Kidney (tissue), 14 donors: ENCODE measurements around the gene TRIP13. TPM values are rescaled to one million over a fixed set of nuclear protein-coding genes. Genes with fewer than 3 reads are reported as not detected.

Experiments used
- DNase-seq, 5 donors: peaks; one replicate each; pipeline ENCODE4 v3.0.0-alpha.2; 2013 to 2020
- FAIRE-seq: peaks from 2 replicates; lab custom pipeline; 2012; peaks lifted over from hg19 to GRCh38; lab: Jason Lieb, UNC
- H3K27ac ChIP-seq, 2 donors: one replicate each; pipeline ENCODE4 v1.7.0; 2013; ENCODE audit warnings: low read depth in 2 of 2, low read length in 2 of 2, inconsistent platforms in 1 of 2
- H3K27me3 ChIP-seq: one replicate; pipeline ENCODE4 v1.7.1; 2013; ENCODE audit warnings: low read length, inconsistent platforms; ENCODE audit not compliant: control insufficient read depth, insufficient read depth
- H3K36me3 ChIP-seq, 3 donors: one replicate each; pipeline versions ENCODE4 v1.7.0 to v1.7.1; 2013; ENCODE audit warnings: low read length in 3 of 3, control low read depth in 1 of 3, inconsistent platforms in 1 of 3; ENCODE audit not compliant: insufficient read depth in 3 of 3, control insufficient read depth in 2 of 3
- H3K4me1 ChIP-seq, 3 donors: one replicate each; pipeline versions ENCODE4 v1.7.0 to v1.7.1; 2013; ENCODE audit warnings: low read length in 3 of 3, inconsistent platforms in 1 of 3, low read depth in 1 of 3; ENCODE audit not compliant: control insufficient read depth in 2 of 3, insufficient read depth in 2 of 3
- H3K4me3 ChIP-seq, 3 donors: one replicate each; pipeline versions ENCODE4 v1.7.0 to v1.8.1; 2013; ENCODE audit warnings: low read length in 3 of 3, control low read depth in 1 of 3, inconsistent platforms in 1 of 3
- H3K9ac ChIP-seq, 3 donors: one replicate each; pipeline versions ENCODE4 v1.7.0 to v1.7.1; 2013; ENCODE audit warnings: low read length in 3 of 3, control low read depth in 1 of 3, inconsistent platforms in 1 of 3
- H3K9me3 ChIP-seq, 3 donors: one replicate each; pipeline versions ENCODE4 v1.7.0 to v1.7.1; 2013; ENCODE audit warnings: low read length in 3 of 3, control low read depth in 1 of 3, inconsistent platforms in 1 of 3; ENCODE audit not compliant: control insufficient read depth in 2 of 3, insufficient read depth in 1 of 3
- CTCF ChIP-seq: IDR thresholded peaks from 3 replicates; pipeline ENCODE4 v1.5.1; 2012; ENCODE audit warnings: mild to moderate bottlenecking, moderate library complexity, borderline replicate concordance; ENCODE audit not compliant: insufficient read depth; ENCODE audit errors: extremely low read depth
- intact Hi-C: fragments of 100-400 bp; cut with DNase I; formaldehyde crosslinking; loops from one replicate; pipeline ENCODE4 v1.11.1; 2022
- polyA plus RNA-seq: library from polyadenylated mRNA; stranded (reverse); fragments of 350-450 nt; fragmentation: Illumina TruSeq; extraction: RNeasy Lipid Tissue Mini Kit (QIAGEN cat#74804); gene quantifications from one replicate; pipeline ENCODE4 v1.2.3, GENCODE V29; 2014; ENCODE audit warnings: low read depth, low replicate concordance; ENCODE audit not compliant: insufficient read depth
- total RNA-seq: library from RNA; stranded (reverse); fragmentation: NEBNext Ultra II Directional; extraction: Animal tissue kit (Norgen Biotek cat#: 25700); gene quantifications from one replicate; pipeline ENCODE4 v1.2.1, GENCODE V29; 2021
- donor health status: control.
- donor health status: control.
- donor health status: control.
- donor health status: control.
- donor health status: control.
- donor health status: DM: yes; HTN: yes; CAD: no.
- donor health status: Normal renal cell carcinoma (clear cell type).

The TRIP13 gene
- total and polyA plus RNA-seq, 2 donors from 2014 or later = 0.86 to 1.6 TPM

DNA sequence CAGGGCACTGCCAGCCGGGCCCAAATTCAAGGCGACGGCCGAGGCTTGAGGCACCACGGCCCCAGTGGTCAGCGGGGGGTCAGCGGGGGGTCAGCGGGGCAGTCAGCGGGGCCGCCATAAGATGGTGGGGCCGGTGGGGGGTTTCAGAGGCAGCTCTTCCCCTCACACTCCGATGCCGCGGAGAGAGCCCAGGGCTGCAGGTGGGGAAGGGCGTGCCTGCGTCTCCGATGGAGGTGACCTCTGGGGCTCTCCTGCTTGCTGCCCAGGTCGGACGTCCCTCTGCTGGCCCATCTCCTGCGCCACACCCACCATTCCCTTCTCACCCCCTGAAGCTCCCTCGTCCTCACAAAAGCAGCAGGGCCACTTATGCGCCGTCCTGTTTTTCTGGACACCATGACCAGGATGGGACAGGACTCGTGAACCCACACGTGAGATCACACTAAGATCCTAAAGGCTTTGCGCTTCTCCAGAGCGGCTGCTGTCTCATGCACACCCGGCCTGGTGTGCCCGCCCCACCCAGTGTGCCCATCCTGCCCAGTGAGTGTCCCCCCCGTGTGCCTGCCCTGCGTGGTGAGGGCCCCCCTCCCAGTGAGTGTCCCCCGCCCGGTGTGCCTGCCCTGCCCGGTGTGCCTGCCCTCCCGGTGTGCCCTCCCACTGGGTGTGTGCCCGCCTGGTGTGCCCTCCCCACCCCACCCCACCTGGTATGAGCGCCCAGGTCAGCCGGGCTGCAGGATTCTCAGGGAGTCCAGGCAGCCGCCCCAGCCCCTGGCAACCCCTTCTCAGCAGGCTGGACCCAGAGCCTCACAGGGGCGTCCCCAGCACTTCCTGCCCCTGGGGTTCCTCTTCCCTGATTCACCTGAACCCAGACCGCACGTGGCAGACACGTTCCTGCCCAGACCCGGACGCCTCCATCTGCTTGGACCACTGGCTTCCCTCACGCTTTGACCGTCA lies 67.2 kb downstream of the TRIP13 start:
- peak in 2 of 5 donors; percentile 8 to 65 for DNase-seq
- Histone ChIP-seq H3K27me3 (no peaks in the 10 kb centered on the region), H3K9me3 (no peaks in the 10 kb centered on the region), H3K4me3 (no peak overlapping the region), H3K36me3 (no peaks in the 10 kb centered on the region), H3K9ac (no peak overlapping the region), H3K4me1 (peaks cover 0 to 21% (median 7%) of the 10 kb centered on the region in 3 donors), H3K27ac (no peak overlapping the region)
- intact Hi-C loops = no loop called here
- TF ChIP-seq CTCF = no peak
- no peak for FAIRE-seq

DNA sequence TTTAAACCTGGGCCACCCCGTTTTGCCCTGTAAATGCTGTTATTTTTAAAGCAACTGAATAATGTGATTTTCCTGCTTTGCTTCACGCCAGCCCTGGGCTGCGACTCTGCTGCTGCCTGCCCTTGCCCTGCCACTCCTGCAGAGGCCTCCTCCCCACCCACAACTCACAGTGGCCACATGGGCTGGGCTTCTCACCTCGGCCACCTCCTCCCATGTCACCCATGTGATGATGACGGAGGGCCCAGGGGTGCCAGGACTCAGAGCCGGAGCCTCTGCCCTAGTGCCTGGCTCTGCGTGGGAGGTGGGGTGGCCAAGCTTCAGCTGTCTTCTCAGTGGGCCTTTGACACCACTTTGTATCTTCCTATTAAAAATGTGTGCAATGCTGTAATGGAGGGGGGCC lies 67.9 kb downstream of the TRIP13 start:
- Histone ChIP-seq H3K27me3 (no peaks in the 10 kb centered on the region), H3K4me1 (peaks cover 0 to 21% (median 7%) of the 10 kb centered on the region in 3 donors), H3K36me3 (no peaks in the 10 kb centered on the region), H3K9ac (no peak overlapping the region), H3K9me3 (no peaks in the 10 kb centered on the region), H3K27ac (no peak overlapping the region), H3K4me3 (no peak overlapping the region)
- intact Hi-C loops = no loop called here
- DNase-seq (peak in 2 of 5 donors; percentile 9 to 54), FAIRE-seq (no peak)
- no peak for TF ChIP-seq CTCF

- Histone ChIP-seq H3K9ac (no peak overlapping the region), H3K36me3 (no peaks in the 10 kb centered on the region), H3K4me3 (no peak overlapping the region), H3K27ac (no peak overlapping the region), H3K27me3 (no peaks in the 10 kb centered on the region), H3K9me3 (no peaks in the 10 kb centered on the region), H3K4me1 (peaks cover 0 to 18% (median 4%) of the 10 kb centered on the region in 3 donors)
- intact Hi-C loops = no loop called here
- TF ChIP-seq CTCF = no peak
- FAIRE-seq = no peak
- DNase-seq = peak in 3 of 5 donors; percentile 9 to 53 (median 45)
Observed at GRCh38 chr5:961002-961710, 68.5 kb downstream of the TRIP13 start.
